ENCODE results near the gene RPS3. TPM values are rescaled to one million over a fixed set of nuclear protein-coding genes. Genes with fewer than 3 reads are reported as not detected.

The RPS3 gene
- polyA plus RNA-seq, 3 donors, result 1,248 to 1,563 (median 1,448) TPM

DNA sequence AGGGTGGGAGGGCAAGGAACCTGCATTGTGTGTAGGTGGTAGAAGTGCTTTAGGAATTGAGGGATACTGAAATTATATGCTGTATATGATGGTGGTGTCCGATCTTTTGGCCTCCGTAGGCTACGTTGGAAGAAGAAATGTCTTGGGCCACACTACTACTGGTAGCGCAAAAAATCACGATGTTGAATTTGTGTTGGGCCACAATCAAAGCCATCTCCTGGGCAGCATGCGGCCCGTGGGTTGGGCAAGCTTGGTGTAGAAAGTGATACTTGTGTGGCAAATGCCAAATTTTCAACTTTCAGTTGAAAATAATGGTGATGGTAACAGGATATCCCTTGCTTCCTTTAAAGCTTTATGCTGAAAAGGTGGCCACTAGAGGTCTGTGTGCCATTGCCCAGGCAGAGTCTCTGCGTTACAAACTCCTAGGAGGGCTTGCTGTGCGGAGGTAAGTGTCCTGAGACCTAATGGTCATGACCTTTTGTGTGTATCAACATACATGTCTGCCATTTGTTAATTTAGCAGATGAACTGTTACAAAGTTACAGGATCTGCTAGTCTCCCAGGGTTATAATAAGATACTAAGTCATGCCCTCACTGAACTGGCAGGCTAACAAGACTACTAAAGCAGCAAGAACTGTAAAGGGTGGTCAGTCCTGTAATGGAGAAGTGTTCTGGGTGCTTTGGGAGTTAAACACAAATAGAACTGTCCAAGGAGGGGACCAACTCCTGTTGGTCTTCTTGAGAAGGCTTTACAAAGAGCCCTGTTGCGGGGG lies 2.9 kb downstream of the RPS3 start:
- H3K36me3 ChIP-seq (replicated peaks in 1 of 2; ENCODE audit: control insufficient read depth in 1 of 2, insufficient read depth in 2 of 2, low read length in 2 of 2), result peaks cover 60 to 64% of the 10 kb centered on the region in 2 donors
- H3K9me3 ChIP-seq (replicated peaks in 1 of 2; ENCODE audit: control insufficient read depth in 1 of 2, insufficient read depth in 1 of 2, low read length in 2 of 2), result no peaks in the 10 kb centered on the region
- no peak for DNase-seq
- H3K4me1 Mint-ChIP-seq, result peaks cover 38% of the 10 kb centered on the region
- H3K9me3 Mint-ChIP-seq, result no peaks in the 10 kb centered on the region
- peak overlapping the region in 4 of 7 donors; percentile 13 to 76 (median 44) for H3K27ac Mint-ChIP-seq
- intact Hi-C loops (cut with micrococcal nuclease), result no loop called here
- peak overlapping the region in 1 of 2 donors; percentile 28 for H3K27ac ChIP-seq (ENCODE audit: low read depth in 1 of 2, low read length in 2 of 2)
- H2AFZ ChIP-seq (ENCODE audit: insufficient read depth, low read depth, low read length, poor library complexity, severe bottlenecking), result no peak overlapping the region
- peaks cover 73% of the 10 kb centered on the region for H3K79me2 ChIP-seq (ENCODE audit: insufficient read depth, low read length)
- TF ChIP-seq, protein P1, sequence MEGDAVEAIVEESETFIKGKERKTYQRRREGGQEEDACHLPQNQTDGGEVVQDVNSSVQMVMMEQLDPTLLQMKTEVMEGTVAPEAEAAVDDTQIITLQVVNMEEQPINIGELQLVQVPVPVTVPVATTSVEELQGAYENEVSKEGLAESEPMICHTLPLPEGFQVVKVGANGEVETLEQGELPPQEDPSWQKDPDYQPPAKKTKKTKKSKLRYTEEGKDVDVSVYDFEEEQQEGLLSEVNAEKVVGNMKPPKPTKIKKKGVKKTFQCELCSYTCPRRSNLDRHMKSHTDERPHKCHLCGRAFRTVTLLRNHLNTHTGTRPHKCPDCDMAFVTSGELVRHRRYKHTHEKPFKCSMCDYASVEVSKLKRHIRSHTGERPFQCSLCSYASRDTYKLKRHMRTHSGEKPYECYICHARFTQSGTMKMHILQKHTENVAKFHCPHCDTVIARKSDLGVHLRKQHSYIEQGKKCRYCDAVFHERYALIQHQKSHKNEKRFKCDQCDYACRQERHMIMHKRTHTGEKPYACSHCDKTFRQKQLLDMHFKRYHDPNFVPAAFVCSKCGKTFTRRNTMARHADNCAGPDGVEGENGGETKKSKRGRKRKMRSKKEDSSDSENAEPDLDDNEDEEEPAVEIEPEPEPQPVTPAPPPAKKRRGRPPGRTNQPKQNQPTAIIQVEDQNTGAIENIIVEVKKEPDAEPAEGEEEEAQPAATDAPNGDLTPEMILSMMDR (IDR thresholded peaks at IDR 0.05), result no peak
- 91% methylated on average over 8 of the region's 10 CpGs for WGBS (ENCODE audit: insufficient coverage)
- H3K36me3 Mint-ChIP-seq, result peaks cover 59 to 70% of the 10 kb centered on the region in 2 donors
- peaks cover 72% of the 10 kb centered on the region for H4K20me1 ChIP-seq (ENCODE audit: insufficient read depth, low read length)
- peaks cover 15 to 28% of the 10 kb centered on the region in 2 donors for H3K4me1 ChIP-seq (ENCODE audit: control insufficient read depth in 1 of 2, insufficient read depth in 2 of 2, low read length in 2 of 2)
- no peak overlapping the region for H3K4me2 ChIP-seq (replicated peaks; ENCODE audit: extremely low read depth, low read length, poor library complexity, severe bottlenecking)
- H3K4me3 ChIP-seq (replicated peaks in 1 of 3; ENCODE audit: low read depth in 2 of 3, low read length in 3 of 3), result no peak overlapping the region
- H3K9ac ChIP-seq (ENCODE audit: insufficient read depth, low read length, poor library complexity, severe bottlenecking), result no peak overlapping the region
- H3K27me3 ChIP-seq (ENCODE audit: control insufficient read depth in 2 of 2, insufficient read depth in 2 of 2, low read length in 2 of 2), result no peaks in the 10 kb centered on the region
- no peak overlapping the region for H3K4me3 Mint-ChIP-seq
- peaks cover 0 to 2% (median 0%) of the 10 kb centered on the region in 3 donors for H3K27me3 Mint-ChIP-seq (ENCODE audit: low read depth in 3 of 3)

DNA sequence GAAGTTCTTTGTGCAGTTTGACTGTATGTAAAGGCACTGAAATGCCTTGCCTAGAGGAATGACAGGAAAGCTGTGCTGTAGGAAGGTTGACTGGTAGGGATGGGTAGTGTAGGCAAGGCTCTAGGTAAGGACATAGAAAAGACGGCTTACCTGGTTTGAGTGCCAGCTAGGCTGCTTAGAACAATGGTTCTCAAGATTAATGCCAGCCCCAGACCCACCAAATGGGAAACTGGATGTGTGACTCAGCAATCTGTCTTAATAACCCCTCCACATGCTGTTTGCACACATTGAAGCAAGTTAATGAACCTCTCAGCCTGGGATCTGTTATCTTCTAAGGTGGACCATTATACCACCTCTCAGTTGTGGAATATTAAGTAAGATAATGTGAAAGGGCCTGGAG lies 3.7 kb downstream of the RPS3 start:
- H4K20me1 ChIP-seq (ENCODE audit: insufficient read depth, low read length), result peaks cover 80% of the 10 kb centered on the region
- Mint-ChIP-seq H3K4me3 (no peak overlapping the region), H3K9me3 (no peaks in the 10 kb centered on the region), H3K4me1 (peaks cover 38% of the 10 kb centered on the region), H3K27ac (peak overlapping the region in 4 of 7 donors; percentile 3 to 72 (median 40)), H3K27me3 (ENCODE audit: low read depth in 3 of 3) (peaks cover 0 to 2% (median 0%) of the 10 kb centered on the region in 3 donors), H3K36me3 (peaks cover 64 to 78% of the 10 kb centered on the region in 2 donors)
- peaks cover 79% of the 10 kb centered on the region for H3K79me2 ChIP-seq (ENCODE audit: insufficient read depth, low read length)
- H3K27me3 ChIP-seq (ENCODE audit: control insufficient read depth in 2 of 2, insufficient read depth in 2 of 2, low read length in 2 of 2), result no peaks in the 10 kb centered on the region
- WGBS (ENCODE audit: insufficient coverage), result no CpG with 5 or more reads among the region's 1 CpG
- peaks cover 15 to 28% of the 10 kb centered on the region in 2 donors for H3K4me1 ChIP-seq (ENCODE audit: control insufficient read depth in 1 of 2, insufficient read depth in 2 of 2, low read length in 2 of 2)
- H3K36me3 ChIP-seq (replicated peaks in 1 of 2; ENCODE audit: control insufficient read depth in 1 of 2, insufficient read depth in 2 of 2, low read length in 2 of 2), result peaks cover 62 to 66% of the 10 kb centered on the region in 2 donors
- DNase-seq, result no peak
- H3K9me3 ChIP-seq (replicated peaks in 1 of 2; ENCODE audit: control insufficient read depth in 1 of 2, insufficient read depth in 1 of 2, low read length in 2 of 2), result no peaks in the 10 kb centered on the region
- TF ChIP-seq, protein P1 (IDR thresholded peaks at IDR 0.05), result no peak
- peak overlapping the region in 1 of 2 donors; percentile 9 for H3K27ac ChIP-seq (ENCODE audit: low read depth in 1 of 2, low read length in 2 of 2)
- intact Hi-C loops (cut with micrococcal nuclease), result no loop called here
- no peak overlapping the region for H2AFZ ChIP-seq (ENCODE audit: insufficient read depth, low read depth, low read length, poor library complexity, severe bottlenecking)
- no peak overlapping the region for H3K4me2 ChIP-seq (replicated peaks; ENCODE audit: extremely low read depth, low read length, poor library complexity, severe bottlenecking)
- no peak overlapping the region for H3K9ac ChIP-seq (ENCODE audit: insufficient read depth, low read length, poor library complexity, severe bottlenecking)
- H3K4me3 ChIP-seq (replicated peaks in 1 of 3; ENCODE audit: low read depth in 2 of 3, low read length in 3 of 3), result no peak overlapping the region

Measured in CD14-positive monocyte (primary cell).